ENCODE data around the gene TECPR1.

- TF ChIP-seq CTCF (IDR thresholded peaks at IDR 0.05) (no peak), EZH2 (IDR thresholded peaks at IDR 0.05; ENCODE audit: borderline replicate concordance, insufficient read depth, low read depth, low read length, poor library complexity, severe bottlenecking) (no peak)
Measured at GRCh38 chr7:98199131-98199530, 52.9 kb downstream of the TECPR1 start.

Measured in B cell (primary cell).